ENCODE measurements around the gene SLC39A9.
"Not testable (repeated sequence)": the region's sequence is repeated elsewhere in the genome, so short reads cannot be mapped to it uniquely, and the experiment has no call there.

Gene SLC39A9

DNA sequence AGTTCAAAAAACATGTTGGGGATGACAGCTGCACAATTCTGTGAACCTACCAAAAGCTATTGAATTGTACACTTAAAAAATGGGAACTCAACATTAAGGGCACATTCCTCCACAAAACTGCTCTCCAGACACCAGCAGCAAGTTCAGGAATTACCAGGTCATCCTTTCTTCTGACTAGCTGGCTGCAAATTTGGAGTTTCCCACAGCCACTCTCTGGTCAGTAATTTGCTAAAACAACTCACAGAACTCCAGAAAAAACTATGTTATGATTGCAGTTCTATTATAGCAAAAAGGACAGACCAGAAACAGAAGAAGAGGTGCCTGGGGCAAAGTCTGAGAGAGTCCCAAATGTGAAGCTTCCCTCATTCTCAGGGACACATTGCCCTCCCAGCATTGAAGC lies 65.9 kb downstream of the SLC39A9 start:
- H3K36me3 ChIP-seq (ENCODE audit: control insufficient read depth in 5 of 5, insufficient read depth in 5 of 5, low read length in 5 of 5) = peaks cover 0 to 13% (median 8%) of the 10 kb centered on the region in 5 donors
- H3K27me3 ChIP-seq (ENCODE audit: control insufficient read depth in 5 of 5, insufficient read depth in 4 of 5, low read length in 5 of 5) = no peaks in the 10 kb centered on the region
- H3K9ac ChIP-seq (ENCODE audit: low read length in 5 of 5) = no peak overlapping the region
- peaks cover 0 to 5% (median 0%) of the 10 kb centered on the region in 5 donors for H3K4me1 ChIP-seq (ENCODE audit: control insufficient read depth in 5 of 5, insufficient read depth in 5 of 5, low read length in 5 of 5)
- H3K27ac ChIP-seq (ENCODE audit: low read depth, low read length) = no peak overlapping the region
- no peaks in the 10 kb centered on the region for H3K9me3 ChIP-seq (ENCODE audit: control insufficient read depth in 5 of 5, low read length in 5 of 5)
- H3K4me3 ChIP-seq (ENCODE audit: low read depth in 1 of 5, low read length in 5 of 5) = no peak overlapping the region

DNA sequence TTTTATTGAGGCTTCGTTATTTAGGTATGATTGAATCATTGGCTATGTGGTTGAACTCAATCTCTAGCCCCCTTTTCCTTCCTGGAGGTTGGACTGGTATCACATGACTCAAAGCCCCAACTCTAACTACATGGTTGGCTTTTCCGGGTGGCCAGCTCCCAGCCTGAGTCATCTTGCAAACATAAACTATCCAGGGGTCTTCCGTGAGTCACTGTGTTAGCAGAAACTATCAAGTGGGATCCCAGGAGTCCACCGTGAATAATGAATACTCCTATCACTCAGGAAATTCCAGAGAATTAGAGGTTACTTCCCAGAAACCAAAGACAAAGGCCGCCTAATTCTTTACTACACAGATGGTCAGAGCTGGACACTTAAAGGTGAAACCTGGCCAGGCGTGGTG lies 66.3 kb downstream of the SLC39A9 start:
- Histone ChIP-seq H3K36me3 (ENCODE audit: control insufficient read depth in 5 of 5, insufficient read depth in 5 of 5, low read length in 5 of 5) (peaks cover 0 to 13% (median 7%) of the 10 kb centered on the region in 5 donors), H3K9me3 (ENCODE audit: control insufficient read depth in 5 of 5, low read length in 5 of 5) (no peaks in the 10 kb centered on the region), H3K9ac (ENCODE audit: low read length in 5 of 5) (no peak overlapping the region), H3K4me3 (ENCODE audit: low read depth in 1 of 5, low read length in 5 of 5) (no peak overlapping the region), H3K4me1 (ENCODE audit: control insufficient read depth in 5 of 5, insufficient read depth in 5 of 5, low read length in 5 of 5) (peaks cover 0 to 5% (median 0%) of the 10 kb centered on the region in 5 donors), H3K27ac (ENCODE audit: low read depth, low read length) (no peak overlapping the region), H3K27me3 (ENCODE audit: control insufficient read depth in 5 of 5, insufficient read depth in 4 of 5, low read length in 5 of 5) (no peaks in the 10 kb centered on the region)

DNA sequence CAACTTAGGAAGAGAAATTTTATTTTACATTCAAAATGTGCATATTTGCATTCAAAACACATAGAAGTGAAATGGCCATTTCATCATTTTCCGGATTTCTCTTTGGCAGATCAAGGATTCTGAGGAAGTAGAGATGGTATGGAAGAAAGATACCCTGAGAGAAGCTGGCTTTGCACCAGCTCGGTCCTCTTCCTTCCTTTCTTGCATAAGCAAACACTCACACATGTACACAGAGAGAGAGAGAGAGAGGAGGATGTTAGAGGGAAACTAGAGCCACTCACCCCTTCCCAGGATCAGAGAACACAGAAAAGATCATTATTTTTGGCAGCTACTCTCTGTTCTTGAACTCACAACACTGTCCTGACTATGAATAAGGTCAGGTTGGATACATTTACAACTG lies 70.5 kb downstream of the SLC39A9 start:
- no peak overlapping the region for H3K27ac ChIP-seq (ENCODE audit: low read depth, low read length)
- no peaks in the 10 kb centered on the region for H3K9me3 ChIP-seq (ENCODE audit: control insufficient read depth in 5 of 5, low read length in 5 of 5)
- H3K4me3 ChIP-seq (ENCODE audit: low read depth in 1 of 5, low read length in 5 of 5) = no peak overlapping the region
- no peaks in the 10 kb centered on the region for H3K27me3 ChIP-seq (ENCODE audit: control insufficient read depth in 5 of 5, insufficient read depth in 4 of 5, low read length in 5 of 5)
- peaks cover 0 to 9% (median 6%) of the 10 kb centered on the region in 5 donors for H3K4me1 ChIP-seq (ENCODE audit: control insufficient read depth in 5 of 5, insufficient read depth in 5 of 5, low read length in 5 of 5)
- H3K36me3 ChIP-seq (ENCODE audit: control insufficient read depth in 5 of 5, insufficient read depth in 5 of 5, low read length in 5 of 5) = no peaks in the 10 kb centered on the region
- H3K9ac ChIP-seq (ENCODE audit: low read length in 5 of 5) = no peak overlapping the region

DNA sequence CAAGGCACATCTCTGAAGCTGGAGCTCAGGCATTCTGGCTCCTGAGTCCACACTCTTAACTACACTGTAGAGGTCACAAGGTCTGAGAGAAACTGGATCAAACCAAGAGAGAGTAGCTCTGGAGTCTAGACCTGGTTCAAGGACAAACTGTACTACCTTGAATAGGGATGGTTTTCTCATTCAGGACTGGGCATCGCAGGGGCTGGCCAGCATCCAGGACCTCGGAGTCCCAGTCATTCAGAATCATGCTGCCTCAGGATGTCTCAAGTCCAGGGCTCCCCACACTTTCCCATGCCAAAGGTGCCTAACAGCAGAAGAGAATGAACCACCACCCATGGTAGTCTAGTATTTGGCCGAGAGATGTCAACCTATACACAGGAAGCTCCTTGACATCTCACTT lies 72.9 kb downstream of the SLC39A9 start:
- Histone ChIP-seq H3K27ac (ENCODE audit: low read depth, low read length) (no peak overlapping the region), H3K4me1 (ENCODE audit: control insufficient read depth in 5 of 5, insufficient read depth in 5 of 5, low read length in 5 of 5) (peaks cover 0 to 13% (median 7%) of the 10 kb centered on the region in 5 donors), H3K36me3 (ENCODE audit: control insufficient read depth in 5 of 5, insufficient read depth in 5 of 5, low read length in 5 of 5) (no peaks in the 10 kb centered on the region), H3K9ac (ENCODE audit: low read length in 5 of 5) (no peak overlapping the region), H3K27me3 (ENCODE audit: control insufficient read depth in 5 of 5, insufficient read depth in 4 of 5, low read length in 5 of 5) (no peaks in the 10 kb centered on the region), H3K4me3 (ENCODE audit: low read depth in 1 of 5, low read length in 5 of 5) (no peak overlapping the region), H3K9me3 (ENCODE audit: control insufficient read depth in 5 of 5, low read length in 5 of 5) (no peaks in the 10 kb centered on the region)

DNA sequence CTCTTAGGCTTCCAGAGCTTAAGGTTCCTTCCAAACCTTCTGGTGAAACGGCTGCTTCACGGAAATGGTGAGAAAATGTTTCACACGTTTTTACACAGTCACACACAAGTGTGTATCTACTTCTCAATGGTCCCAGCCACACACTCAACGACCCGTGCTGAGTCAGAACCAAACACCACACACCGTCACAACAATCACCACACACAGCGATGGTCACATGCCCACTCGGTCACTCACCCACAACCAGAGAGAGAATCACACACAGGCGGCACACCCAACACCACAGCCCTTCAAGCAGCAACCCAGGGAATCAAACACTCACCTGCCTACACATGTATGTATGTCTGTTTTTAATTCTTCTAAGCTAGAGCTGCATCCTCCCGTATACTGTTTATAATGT lies 73.4 kb downstream of the SLC39A9 start:
- Histone ChIP-seq H3K9me3 (ENCODE audit: control insufficient read depth in 5 of 5, low read length in 5 of 5) (no peaks in the 10 kb centered on the region), H3K27ac (ENCODE audit: low read depth, low read length) (no peak overlapping the region), H3K4me1 (ENCODE audit: control insufficient read depth in 5 of 5, insufficient read depth in 5 of 5, low read length in 5 of 5) (peaks cover 0 to 13% (median 7%) of the 10 kb centered on the region in 5 donors), H3K9ac (ENCODE audit: low read length in 5 of 5) (no peak overlapping the region), H3K36me3 (ENCODE audit: control insufficient read depth in 5 of 5, insufficient read depth in 5 of 5, low read length in 5 of 5) (no peaks in the 10 kb centered on the region), H3K4me3 (ENCODE audit: low read depth in 1 of 5, low read length in 5 of 5) (no peak overlapping the region), H3K27me3 (ENCODE audit: control insufficient read depth in 5 of 5, insufficient read depth in 4 of 5, low read length in 5 of 5) (no peaks in the 10 kb centered on the region)

DNA sequence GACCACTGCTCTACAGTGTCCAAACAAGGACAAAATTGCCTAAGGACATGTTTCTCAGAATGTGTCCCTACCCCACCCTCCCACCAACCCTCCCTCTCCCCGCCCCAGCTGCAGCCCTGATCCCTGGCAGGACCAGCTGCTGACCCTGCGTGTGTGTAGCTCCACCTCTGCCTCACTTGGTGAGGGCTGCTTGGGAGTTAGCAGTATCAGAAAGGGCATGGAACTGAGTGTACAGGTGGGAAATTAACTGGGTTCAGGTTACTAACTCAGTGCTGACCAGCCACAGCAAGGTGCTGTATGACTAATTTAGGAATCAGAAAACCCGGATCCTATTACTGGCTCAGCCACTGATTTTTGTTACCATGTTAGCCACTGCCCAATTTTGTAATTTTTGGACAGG lies 74.8 kb downstream of the SLC39A9 start:
- Histone ChIP-seq H3K4me3 (ENCODE audit: low read depth in 1 of 5, low read length in 5 of 5) (no peak overlapping the region), H3K27ac (ENCODE audit: low read depth, low read length) (no peak overlapping the region), H3K4me1 (ENCODE audit: control insufficient read depth in 5 of 5, insufficient read depth in 5 of 5, low read length in 5 of 5) (peaks cover 0 to 13% (median 7%) of the 10 kb centered on the region in 5 donors), H3K9me3 (ENCODE audit: control insufficient read depth in 5 of 5, low read length in 5 of 5) (no peaks in the 10 kb centered on the region), H3K27me3 (ENCODE audit: control insufficient read depth in 5 of 5, insufficient read depth in 4 of 5, low read length in 5 of 5) (no peaks in the 10 kb centered on the region), H3K9ac (ENCODE audit: low read length in 5 of 5) (no peak overlapping the region), H3K36me3 (ENCODE audit: control insufficient read depth in 5 of 5, insufficient read depth in 5 of 5, low read length in 5 of 5) (no peaks in the 10 kb centered on the region)

DNA sequence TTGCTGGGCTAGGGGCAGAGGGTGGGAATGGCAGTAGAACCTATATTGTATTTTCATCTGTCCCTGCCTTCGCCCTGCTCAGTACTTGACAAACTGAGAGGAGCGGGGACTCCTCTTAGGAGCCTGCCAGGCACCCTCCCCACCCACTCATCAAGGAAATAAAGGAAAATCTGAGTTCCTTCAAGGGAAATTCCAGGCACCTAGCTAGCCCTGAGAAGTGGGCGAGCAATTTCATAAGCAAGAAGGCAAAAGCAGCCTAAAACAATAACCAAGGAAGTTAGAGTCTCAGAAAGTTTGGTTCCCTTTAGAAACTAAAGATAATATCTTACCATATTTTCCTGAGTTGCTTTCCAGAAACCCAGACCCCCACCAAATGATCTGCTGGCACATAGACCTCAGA lies 75.5 kb downstream of the SLC39A9 start:
- Histone ChIP-seq H3K36me3 (ENCODE audit: control insufficient read depth in 5 of 5, insufficient read depth in 5 of 5, low read length in 5 of 5) (no peaks in the 10 kb centered on the region), H3K27me3 (ENCODE audit: control insufficient read depth in 5 of 5, insufficient read depth in 4 of 5, low read length in 5 of 5) (no peaks in the 10 kb centered on the region), H3K9ac (ENCODE audit: low read length in 5 of 5) (peak overlapping the region in 1 of 5 donors; percentile 20), H3K4me1 (ENCODE audit: control insufficient read depth in 5 of 5, insufficient read depth in 5 of 5, low read length in 5 of 5) (peaks cover 0 to 13% (median 7%) of the 10 kb centered on the region in 5 donors), H3K4me3 (ENCODE audit: low read depth in 1 of 5, low read length in 5 of 5) (no peak overlapping the region), H3K27ac (ENCODE audit: low read depth, low read length) (no peak overlapping the region), H3K9me3 (ENCODE audit: control insufficient read depth in 5 of 5, low read length in 5 of 5) (no peaks in the 10 kb centered on the region)

DNA sequence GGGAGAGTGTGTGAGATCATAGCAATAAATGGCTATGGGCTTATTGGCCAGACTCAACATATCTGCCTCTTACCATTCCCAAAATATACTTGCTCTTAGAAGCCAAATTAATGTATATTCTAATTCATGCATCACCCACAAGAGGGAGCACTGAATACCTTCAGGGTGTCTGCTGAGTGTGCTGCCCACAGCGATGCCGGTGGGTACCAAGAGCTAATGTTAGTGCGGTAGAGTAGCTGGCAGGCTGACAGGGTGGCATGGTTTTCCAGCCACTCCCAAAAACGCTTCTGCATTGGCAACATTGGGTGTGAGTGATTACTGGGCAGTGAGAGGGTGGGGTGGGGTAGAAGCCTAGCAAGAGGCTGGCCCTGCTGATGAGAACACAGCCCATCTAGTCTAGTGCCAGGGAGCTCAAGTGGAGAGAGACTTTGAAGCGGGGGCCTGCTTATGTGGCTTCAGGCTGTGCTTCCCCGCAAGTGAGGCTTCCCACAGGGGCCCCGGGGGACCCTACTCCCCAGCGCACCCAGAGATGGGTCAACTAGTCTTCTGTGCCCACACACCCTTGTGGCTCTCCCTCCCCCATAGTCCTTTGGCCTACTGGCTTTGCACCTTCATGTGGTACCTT lies 76.8 kb downstream of the SLC39A9 start:
- no peak overlapping the region for H3K27ac ChIP-seq (ENCODE audit: low read depth, low read length)
- no peaks in the 10 kb centered on the region for H3K27me3 ChIP-seq (ENCODE audit: control insufficient read depth in 5 of 5, insufficient read depth in 4 of 5, low read length in 5 of 5)
- no peak overlapping the region for H3K4me3 ChIP-seq (ENCODE audit: low read depth in 1 of 5, low read length in 5 of 5)
- no peaks in the 10 kb centered on the region for H3K36me3 ChIP-seq (ENCODE audit: control insufficient read depth in 5 of 5, insufficient read depth in 5 of 5, low read length in 5 of 5)
- no peaks in the 10 kb centered on the region for H3K9me3 ChIP-seq (ENCODE audit: control insufficient read depth in 5 of 5, low read length in 5 of 5)
- no peak overlapping the region for H3K9ac ChIP-seq (ENCODE audit: low read length in 5 of 5)
- peaks cover 0 to 13% (median 7%) of the 10 kb centered on the region in 5 donors for H3K4me1 ChIP-seq (ENCODE audit: control insufficient read depth in 5 of 5, insufficient read depth in 5 of 5, low read length in 5 of 5)

DNA sequence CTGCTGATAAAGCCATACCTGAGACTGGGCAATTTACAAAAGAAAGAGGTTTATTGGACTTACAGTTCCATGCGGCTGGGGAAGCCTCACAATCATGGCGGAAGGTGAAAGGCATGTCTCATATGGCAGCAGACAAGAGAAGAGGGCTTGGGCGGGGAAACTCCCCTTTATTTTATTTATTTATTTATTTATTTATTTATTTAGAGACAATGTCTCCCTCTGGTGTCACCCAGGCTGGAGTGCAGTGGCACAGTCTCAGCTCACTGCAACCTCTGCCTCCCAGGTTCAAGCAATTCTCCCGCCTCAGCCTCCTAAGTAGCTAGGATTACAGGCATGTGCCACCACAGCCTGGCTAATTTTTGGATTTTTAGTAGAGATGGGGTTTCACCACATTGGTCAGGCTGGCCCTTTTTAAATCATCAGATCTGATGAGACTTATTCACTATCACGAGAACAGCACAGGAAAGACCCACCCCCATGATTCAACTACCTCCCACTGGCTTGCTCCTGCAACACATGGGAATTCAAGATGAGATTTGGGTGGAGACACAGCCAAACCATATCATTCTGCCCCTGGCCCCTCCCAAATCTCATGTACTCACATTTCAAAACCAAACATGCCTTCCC lies 78.4 kb downstream of the SLC39A9 start:
- not testable (repeated sequence) for H3K4me3 ChIP-seq (ENCODE audit: low read depth in 1 of 5, low read length in 5 of 5); H3K9me3 ChIP-seq (ENCODE audit: control insufficient read depth in 5 of 5, low read length in 5 of 5); H3K27me3 ChIP-seq (ENCODE audit: control insufficient read depth in 5 of 5, insufficient read depth in 4 of 5, low read length in 5 of 5); H3K27ac ChIP-seq (ENCODE audit: low read depth, low read length); H3K36me3 ChIP-seq (ENCODE audit: control insufficient read depth in 5 of 5, insufficient read depth in 5 of 5, low read length in 5 of 5); H3K9ac ChIP-seq (ENCODE audit: low read length in 5 of 5)
- peaks cover 0 to 13% (median 7%) of the 10 kb centered on the region in 5 donors for H3K4me1 ChIP-seq (ENCODE audit: control insufficient read depth in 5 of 5, insufficient read depth in 5 of 5, low read length in 5 of 5)

DNA sequence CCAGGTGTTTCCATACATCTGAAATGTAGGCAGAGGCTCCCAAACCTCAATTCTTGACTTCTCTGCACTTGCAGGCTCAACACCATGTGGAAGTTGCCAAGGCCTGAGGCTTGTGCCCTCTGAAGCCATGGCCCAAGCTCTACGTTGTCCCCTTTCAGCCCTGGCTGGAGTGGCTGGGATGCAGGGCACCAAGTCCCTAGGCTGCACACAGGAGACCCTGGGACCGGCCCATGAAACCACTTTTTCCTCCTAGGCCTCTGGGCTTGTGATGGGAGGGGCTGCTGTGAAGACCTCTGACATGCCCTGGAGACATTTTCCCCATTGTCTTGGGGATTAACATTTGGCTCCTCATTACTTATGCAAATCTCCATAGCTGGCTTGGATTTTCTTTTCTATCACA lies 79.6 kb downstream of the SLC39A9 start:
- not testable (repeated sequence) for H3K4me3 ChIP-seq (ENCODE audit: low read depth in 1 of 5, low read length in 5 of 5); H3K27me3 ChIP-seq (ENCODE audit: control insufficient read depth in 5 of 5, insufficient read depth in 4 of 5, low read length in 5 of 5); H3K9ac ChIP-seq (ENCODE audit: low read length in 5 of 5); H3K36me3 ChIP-seq (ENCODE audit: control insufficient read depth in 5 of 5, insufficient read depth in 5 of 5, low read length in 5 of 5); H3K27ac ChIP-seq (ENCODE audit: low read depth, low read length); H3K9me3 ChIP-seq (ENCODE audit: control insufficient read depth in 5 of 5, low read length in 5 of 5)
- H3K4me1 ChIP-seq (ENCODE audit: control insufficient read depth in 5 of 5, insufficient read depth in 5 of 5, low read length in 5 of 5) = peaks cover 0 to 12% (median 7%) of the 10 kb centered on the region in 5 donors

All from subcutaneous abdominal adipose tissue (tissue), 5 donors.